Mucosa of descending colon (tissue), 3 donors: ENCODE data around the gene REEP3. TPM values are rescaled to one million over a fixed set of nuclear protein-coding genes. Genes with fewer than 3 reads are reported as not detected.
"Not testable (repeated sequence)": the region's sequence is repeated elsewhere in the genome, so short reads cannot be mapped to it uniquely, and the experiment has no call there.

ENCODE experiments used
- ATAC-seq: fragments of 200-7000 bp; cut with Tn5 transposase; one replicate; pipeline ENCODE4 v1.9.1; 2020; ENCODE audit warnings: mild to moderate bottlenecking, moderate library complexity
- DNase-seq, 3 donors: peaks; one replicate each; pipeline ENCODE4 v3.0.0-alpha.2; 2020
- H3K36me3 ChIP-seq: fragments of 200-600 bp; one replicate; pipeline ENCODE4 v1.8.0; 2021; ENCODE audit warnings: low read depth, mild to moderate bottlenecking
- H3K4me1 ChIP-seq: fragments of 200-600 bp; one replicate; pipeline ENCODE4 v1.8.0; 2021; ENCODE audit warnings: low read depth, mild to moderate bottlenecking
- H3K4me3 ChIP-seq: fragments of 200-600 bp; one replicate; pipeline ENCODE4 v1.8.0; 2021; ENCODE audit warnings: mild to moderate bottlenecking
- H3K9me3 ChIP-seq: fragments of 200-600 bp; one replicate; pipeline ENCODE4 v1.8.0; 2021; ENCODE audit warnings: mild to moderate bottlenecking
- intact Hi-C, 2 donors: fragments of 100-400 bp; cut with DNase I in 1 of 2; cut with micrococcal nuclease in 1 of 2; formaldehyde crosslinking; loops; one replicate each; pipeline versions ENCODE4 v1.11.0 to v1.11.1; 2022; cut with DNase I, micrococcal nuclease
- total RNA-seq, 3 donors: library from RNA; stranded (reverse); fragmentation: NEBNext Ultra II Directional in 2 of 3; extraction: Animal tissue kit (Norgen Biotek cat#: 25700) in 2 of 3; gene quantifications; one replicate each; pipeline versions ENCODE4 v1.2.1 to v1.2.4, GENCODE V29; 2021 to 2023
- TF ChIP-seq, protein P1 (sequence below): fragments of 200-600 bp; IDR thresholded peaks from one replicate; pipeline ENCODE4 v1.8.0; 2022; ENCODE audit warnings: antibody characterized with exemption, mild to moderate bottlenecking
- donor health status: DM: no; HTN: no; CAD: no; lungs with moderate emphysema.
- donor health status: DM: no; HTN: no; CAD: no.
- donor health status: DM: no; HTN: yes; CAD: no.

The REEP3 gene
- total RNA-seq, 3 donors from 2014 or later, result 42.1 to 61.2 (median 43.4) TPM

DNA sequence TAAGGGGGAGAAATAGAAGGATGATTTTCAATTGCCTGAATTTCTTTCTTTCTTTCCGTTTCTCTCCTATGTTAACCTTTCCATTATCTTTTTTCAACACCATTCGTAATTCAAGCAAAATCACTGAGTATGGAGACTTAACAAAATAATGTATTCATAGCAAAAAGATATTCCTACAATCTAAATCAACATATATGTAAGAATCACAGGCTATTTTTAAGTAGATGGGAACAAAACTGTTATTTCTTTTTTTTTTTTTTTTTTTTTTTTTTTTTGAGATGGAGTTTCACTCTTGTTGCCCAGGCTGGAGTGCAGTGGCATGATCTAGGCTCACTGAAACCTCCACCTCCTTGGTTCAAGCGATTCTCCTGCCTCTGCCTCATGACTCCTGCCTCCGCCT is 28.2 kb upstream of the REEP3 start:
- no peak overlapping the region for H3K4me3 ChIP-seq
- H3K4me1 ChIP-seq, result no peaks in the 10 kb centered on the region
- H3K9me3 ChIP-seq, result no peaks in the 10 kb centered on the region
- no peak for ATAC-seq
- DNase-seq, result no peak
- H3K36me3 ChIP-seq, result no peaks in the 10 kb centered on the region
- TF ChIP-seq, protein P1, sequence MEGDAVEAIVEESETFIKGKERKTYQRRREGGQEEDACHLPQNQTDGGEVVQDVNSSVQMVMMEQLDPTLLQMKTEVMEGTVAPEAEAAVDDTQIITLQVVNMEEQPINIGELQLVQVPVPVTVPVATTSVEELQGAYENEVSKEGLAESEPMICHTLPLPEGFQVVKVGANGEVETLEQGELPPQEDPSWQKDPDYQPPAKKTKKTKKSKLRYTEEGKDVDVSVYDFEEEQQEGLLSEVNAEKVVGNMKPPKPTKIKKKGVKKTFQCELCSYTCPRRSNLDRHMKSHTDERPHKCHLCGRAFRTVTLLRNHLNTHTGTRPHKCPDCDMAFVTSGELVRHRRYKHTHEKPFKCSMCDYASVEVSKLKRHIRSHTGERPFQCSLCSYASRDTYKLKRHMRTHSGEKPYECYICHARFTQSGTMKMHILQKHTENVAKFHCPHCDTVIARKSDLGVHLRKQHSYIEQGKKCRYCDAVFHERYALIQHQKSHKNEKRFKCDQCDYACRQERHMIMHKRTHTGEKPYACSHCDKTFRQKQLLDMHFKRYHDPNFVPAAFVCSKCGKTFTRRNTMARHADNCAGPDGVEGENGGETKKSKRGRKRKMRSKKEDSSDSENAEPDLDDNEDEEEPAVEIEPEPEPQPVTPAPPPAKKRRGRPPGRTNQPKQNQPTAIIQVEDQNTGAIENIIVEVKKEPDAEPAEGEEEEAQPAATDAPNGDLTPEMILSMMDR, result no peak
- intact Hi-C loops, result no loop called here

DNA sequence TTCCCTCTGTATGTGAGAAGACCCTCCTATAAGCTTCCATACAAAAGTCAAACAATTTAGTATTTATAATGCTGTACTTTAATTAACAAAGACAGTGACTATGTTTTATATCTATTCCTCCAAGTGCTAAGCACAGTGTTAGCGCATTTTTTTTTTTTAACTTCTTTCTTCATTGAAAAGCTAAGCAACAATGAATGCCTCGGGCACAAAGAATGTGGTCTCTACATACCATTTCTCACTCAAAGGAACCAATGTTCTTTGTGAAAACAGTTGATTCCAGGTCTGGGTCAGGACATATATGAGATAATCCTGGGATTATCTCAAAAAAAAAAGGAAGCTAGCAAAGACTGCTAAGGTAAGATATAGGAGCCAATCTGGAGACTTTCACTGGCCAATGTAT is 26.2 kb upstream of the REEP3 start:
- Histone ChIP-seq H3K4me1 (no peaks in the 10 kb centered on the region), H3K4me3 (no peak overlapping the region), H3K36me3 (no peaks in the 10 kb centered on the region), H3K9me3 (no peaks in the 10 kb centered on the region)
- TF ChIP-seq, protein P1, result no peak
- DNase-seq (no peak), ATAC-seq (no peak)
- intact Hi-C loops, result no loop called here

GRCh38 chr10:63496561-63496960 is 24.6 kb upstream of the REEP3 start:
- Histone ChIP-seq H3K4me1 (no peaks in the 10 kb centered on the region), H3K36me3 (no peaks in the 10 kb centered on the region), H3K9me3 (no peaks in the 10 kb centered on the region), H3K4me3 (no peak overlapping the region)
- TF ChIP-seq, protein P1, result no peak
- no peak for DNase-seq
- intact Hi-C loops, result no loop called here
- ATAC-seq, result no peak

- DNase-seq, result no peak
- Histone ChIP-seq H3K4me3 (no peak overlapping the region), H3K4me1 (no peaks in the 10 kb centered on the region), H3K36me3 (no peaks in the 10 kb centered on the region), H3K9me3 (no peaks in the 10 kb centered on the region)
- ATAC-seq, result no peak
- intact Hi-C loops, result no loop called here
- TF ChIP-seq, protein P1, result no peak
Measured at GRCh38 chr10:63497321-63497720, 23.9 kb upstream of the REEP3 start.

DNA sequence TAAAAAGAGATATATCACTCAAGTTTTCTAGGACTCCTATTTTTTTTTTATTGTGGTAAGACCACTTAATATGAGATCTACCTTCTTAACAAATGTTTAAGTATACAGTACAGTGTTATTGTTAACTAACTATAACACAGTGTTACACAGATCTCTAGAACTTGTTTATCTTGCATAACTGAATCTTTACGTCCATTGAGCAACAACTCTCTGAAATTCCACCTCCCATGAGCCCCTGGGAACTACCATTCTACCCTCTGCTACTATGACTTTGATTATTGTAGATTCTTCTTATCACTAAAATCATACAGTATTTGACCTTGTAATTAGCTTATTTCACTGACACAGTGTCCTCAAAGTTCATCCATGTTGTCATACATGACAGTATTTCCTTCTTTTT is 22.5 kb upstream of the REEP3 start:
- ATAC-seq, result no peak
- Histone ChIP-seq H3K4me1 (no peaks in the 10 kb centered on the region), H3K4me3 (no peak overlapping the region), H3K9me3 (no peaks in the 10 kb centered on the region), H3K36me3 (no peaks in the 10 kb centered on the region)
- no peak for DNase-seq
- intact Hi-C loops, result no loop called here
- TF ChIP-seq, protein P1, result no peak

DNA sequence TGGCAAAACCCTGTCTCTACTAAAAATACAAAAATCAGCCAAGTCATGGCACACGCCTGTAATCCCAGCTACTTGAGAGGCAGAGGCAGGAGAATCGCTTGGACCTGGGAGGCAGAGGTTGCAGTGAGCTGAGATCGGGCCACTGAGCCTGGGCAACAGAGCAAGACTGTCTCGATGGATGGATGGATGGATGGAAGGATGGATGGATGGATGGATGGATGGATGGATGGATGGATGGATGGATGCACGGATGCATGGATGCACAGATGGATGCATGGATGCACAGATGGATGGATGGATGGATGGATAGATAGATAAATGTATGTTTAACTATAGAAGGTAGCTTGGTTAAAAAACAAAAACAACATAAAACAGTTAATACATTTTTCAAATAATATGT is 20.6 kb upstream of the REEP3 start:
- ATAC-seq, H3K4me3 ChIP-seq, H3K36me3 ChIP-seq, intact Hi-C loops, H3K9me3 ChIP-seq, DNase-seq, H3K4me1 ChIP-seq: not testable (repeated sequence)
